ENCODE results near the gene LATS2.

The LATS2 gene

DNA sequence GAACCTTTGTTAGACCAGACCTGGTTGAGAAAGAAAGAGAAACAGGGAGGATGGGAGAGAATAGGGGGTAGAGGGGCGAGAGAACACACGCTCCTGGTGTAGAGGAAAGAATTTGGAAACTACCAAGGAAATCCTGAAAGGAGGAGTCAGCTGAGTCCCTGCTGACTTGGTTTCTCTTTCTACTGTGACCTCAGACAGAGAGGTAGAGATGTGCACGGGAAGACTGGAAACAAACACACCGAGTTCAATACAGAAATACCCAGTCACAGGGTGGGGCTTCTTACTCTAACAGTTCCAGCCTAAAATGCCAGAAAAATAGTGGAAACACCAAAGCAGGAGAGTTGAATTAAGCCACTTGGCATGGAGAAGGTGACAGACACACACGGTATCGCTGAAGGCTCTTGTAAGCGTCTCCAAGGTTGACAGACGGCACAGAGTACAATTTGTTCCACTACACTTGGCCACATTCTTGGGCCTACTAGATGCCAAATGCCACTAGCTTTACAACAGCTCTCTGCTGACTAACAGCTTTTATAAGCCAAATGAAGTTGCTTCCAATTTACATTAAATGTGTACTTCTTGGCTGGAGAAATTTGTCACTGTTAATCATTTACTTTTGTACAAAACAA is 28.1 kb downstream of the LATS2 start:
- TF ChIP-seq, protein P1, sequence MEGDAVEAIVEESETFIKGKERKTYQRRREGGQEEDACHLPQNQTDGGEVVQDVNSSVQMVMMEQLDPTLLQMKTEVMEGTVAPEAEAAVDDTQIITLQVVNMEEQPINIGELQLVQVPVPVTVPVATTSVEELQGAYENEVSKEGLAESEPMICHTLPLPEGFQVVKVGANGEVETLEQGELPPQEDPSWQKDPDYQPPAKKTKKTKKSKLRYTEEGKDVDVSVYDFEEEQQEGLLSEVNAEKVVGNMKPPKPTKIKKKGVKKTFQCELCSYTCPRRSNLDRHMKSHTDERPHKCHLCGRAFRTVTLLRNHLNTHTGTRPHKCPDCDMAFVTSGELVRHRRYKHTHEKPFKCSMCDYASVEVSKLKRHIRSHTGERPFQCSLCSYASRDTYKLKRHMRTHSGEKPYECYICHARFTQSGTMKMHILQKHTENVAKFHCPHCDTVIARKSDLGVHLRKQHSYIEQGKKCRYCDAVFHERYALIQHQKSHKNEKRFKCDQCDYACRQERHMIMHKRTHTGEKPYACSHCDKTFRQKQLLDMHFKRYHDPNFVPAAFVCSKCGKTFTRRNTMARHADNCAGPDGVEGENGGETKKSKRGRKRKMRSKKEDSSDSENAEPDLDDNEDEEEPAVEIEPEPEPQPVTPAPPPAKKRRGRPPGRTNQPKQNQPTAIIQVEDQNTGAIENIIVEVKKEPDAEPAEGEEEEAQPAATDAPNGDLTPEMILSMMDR (IDR thresholded peaks at IDR 0.05; ENCODE audit: borderline replicate concordance, insufficient read depth, low read depth, low read length): no peak
- no peak overlapping the region for H3K4me3 ChIP-seq (ENCODE audit: low read depth, low read length)

DNA sequence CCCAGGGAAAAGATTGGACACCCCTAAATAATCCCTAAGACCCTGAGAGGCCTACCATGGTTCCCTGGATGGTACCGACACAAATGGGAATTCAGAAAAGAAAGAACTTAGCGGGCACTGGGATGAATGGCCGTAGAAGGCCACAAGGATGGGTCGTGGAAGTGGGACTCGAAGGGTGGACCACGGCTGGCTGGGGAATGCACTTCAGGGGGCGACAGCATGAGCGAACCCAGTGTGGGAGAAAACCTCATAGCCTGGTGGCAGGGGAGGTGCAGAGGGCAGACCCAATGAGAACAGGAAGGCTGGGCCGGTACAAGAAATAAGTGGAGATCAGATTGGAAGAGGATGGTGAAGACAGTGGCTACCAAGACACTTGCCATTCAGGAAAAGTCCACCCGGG is 28.7 kb downstream of the LATS2 start:
- H3K4me3 ChIP-seq (ENCODE audit: low read depth, low read length): no peak overlapping the region
- TF ChIP-seq, protein P1 (IDR thresholded peaks at IDR 0.05; ENCODE audit: borderline replicate concordance, insufficient read depth, low read depth, low read length): no peak

DNA sequence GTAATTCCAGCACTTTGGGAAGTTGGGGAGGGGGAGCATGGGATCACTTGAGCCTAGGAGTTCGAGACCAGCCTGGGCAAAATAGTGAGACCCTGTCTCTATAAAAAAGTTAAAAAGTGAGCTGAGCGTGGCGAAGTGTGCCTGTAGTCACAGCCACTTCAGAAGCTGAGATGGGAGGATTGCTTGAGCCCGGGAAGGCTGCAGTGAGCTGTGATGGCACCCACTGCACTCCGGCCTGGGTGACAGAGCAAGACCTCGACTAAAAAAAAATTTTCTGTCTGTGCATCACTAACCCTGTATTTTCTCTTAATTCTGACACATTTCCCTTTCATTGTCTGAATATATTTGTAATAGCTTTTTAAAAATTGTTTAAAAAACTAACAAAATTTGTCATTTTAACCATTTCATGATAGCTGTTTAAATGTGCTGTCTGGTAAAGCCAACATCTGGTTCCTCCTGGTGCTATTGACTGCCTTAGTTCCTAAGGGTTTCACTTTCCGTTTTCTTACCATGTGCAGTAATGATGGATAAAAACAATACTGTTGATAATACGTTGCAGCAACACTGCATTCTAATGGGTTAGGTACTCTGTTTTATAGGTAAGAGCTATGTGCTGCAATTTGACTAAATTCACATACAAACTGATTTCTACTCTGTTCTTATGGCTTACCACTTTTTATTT is 29.7 kb downstream of the LATS2 start:
- TF ChIP-seq, protein P1 (IDR thresholded peaks at IDR 0.05; ENCODE audit: borderline replicate concordance, insufficient read depth, low read depth, low read length): no peak
- no peak overlapping the region for H3K4me3 ChIP-seq (ENCODE audit: low read depth, low read length)

DNA sequence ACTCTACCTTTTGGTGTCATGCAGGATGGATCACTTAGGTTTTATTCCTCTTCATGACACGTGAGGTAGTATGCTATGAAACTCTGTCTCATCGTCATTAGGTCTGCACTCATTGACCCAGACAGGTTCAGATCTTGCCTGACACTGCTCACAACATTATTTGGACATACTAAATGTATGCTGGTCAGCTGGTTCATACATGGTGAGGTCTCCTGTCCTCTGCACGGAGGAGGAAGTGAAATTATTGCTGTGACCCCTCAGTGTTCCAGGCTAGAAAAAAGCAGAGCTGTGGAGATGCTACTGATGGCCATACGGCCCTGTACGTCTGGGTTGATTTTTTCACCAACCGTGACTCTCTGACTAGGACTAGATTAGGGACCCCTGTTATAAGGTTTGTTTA is 35.8 kb downstream of the LATS2 start:
- TF ChIP-seq, protein P1 (IDR thresholded peaks at IDR 0.05; ENCODE audit: borderline replicate concordance, insufficient read depth, low read depth, low read length): no peak
- H3K4me3 ChIP-seq (ENCODE audit: low read depth, low read length): no peak overlapping the region

DNA sequence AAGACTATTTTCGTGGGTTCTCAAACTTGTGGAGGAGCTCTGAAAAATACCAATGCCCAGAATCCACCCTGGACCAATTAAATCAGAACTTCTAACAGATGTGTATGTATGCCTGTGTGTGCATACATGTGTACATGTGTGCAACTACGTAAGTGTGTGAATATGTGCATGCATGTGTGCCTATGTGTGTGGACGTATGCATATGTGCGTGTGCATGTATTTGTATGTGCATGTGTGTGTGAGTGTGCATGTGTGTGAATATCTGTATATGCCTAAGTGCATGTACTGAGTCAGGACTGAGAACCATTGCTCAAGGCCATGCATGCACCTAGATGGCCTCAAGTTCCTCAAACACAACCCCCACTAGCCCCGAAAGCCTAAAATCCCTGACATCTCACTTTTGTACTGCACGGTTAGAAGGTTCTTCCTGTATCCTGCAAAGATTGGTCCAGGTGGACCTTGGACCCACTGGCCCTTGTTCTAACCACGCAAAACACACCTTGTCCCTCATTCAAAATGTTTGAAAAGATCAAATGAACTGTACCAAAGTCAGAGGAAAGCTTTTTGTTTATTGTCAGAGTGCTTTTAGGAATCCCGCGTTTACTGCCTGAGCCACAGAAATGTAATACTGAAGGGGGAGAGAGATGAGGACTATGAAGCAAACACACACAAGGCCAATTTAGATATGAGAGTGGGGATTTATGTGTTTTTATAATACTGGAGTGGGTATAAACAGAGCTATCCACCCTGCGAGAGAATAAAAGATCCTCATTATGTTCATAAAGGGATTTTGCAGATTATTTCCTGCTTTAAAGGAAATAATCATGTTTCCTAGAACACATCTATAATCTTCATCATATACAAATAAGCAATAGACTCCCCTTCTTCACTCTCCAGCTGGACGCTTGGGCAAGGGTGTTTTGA is 39.1 kb downstream of the LATS2 start:
- TF ChIP-seq, protein P1 (IDR thresholded peaks at IDR 0.05; ENCODE audit: borderline replicate concordance, insufficient read depth, low read depth, low read length): no peak
- H3K4me3 ChIP-seq (ENCODE audit: low read depth, low read length): no peak overlapping the region

DNA sequence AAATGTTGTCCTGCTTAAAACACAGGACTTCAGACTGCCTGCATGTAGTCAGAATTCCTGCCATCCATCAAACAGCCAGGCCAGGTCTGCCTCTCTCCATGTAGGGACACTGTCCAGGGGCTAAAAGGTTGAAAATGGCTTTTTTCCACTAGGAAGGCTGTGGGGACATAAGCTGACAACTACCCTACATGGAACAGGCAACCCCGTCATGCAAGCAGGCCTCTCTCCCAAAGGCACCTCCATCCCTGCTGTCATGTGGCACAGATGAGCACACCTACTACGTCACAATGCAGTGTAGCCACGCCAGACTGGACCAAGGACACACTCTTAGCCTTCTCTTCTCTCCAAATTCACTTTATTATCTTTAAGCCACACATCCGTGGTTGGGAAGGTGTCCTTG is 40.8 kb downstream of the LATS2 start:
- TF ChIP-seq, protein P1 (IDR thresholded peaks at IDR 0.05; ENCODE audit: borderline replicate concordance, insufficient read depth, low read depth, low read length): no peak

More for the DNA sequence above, 40.8 kb downstream of the LATS2 start:
- H3K4me3 ChIP-seq (ENCODE audit: low read depth, low read length): no peak overlapping the region
